GM18519 (cell line): Measurements from ENCODE around the gene SLC6A12.
"Not testable (repeated sequence)": the region's sequence is repeated elsewhere in the genome, so short reads cannot be mapped to it uniquely, and the experiment has no call there.

Experiments used
- ATAC-seq: cut with Tn5 transposase; IDR thresholded peaks from one replicate; pipeline ENCODE4 v1.9.1; 2021; ENCODE audit warnings: mild to moderate bottlenecking, moderate library complexity; ENCODE audit not compliant: unreplicated experiment, low FRiP score

SLC6A12 gene

GRCh38 chr12:218728-219590 is 5.0 kb upstream of the SLC6A12 start:
- no peak for ATAC-seq

GRCh38 chr12:218221-218620 is 4.3 kb upstream of the SLC6A12 start:
- no peak for ATAC-seq

DNA sequence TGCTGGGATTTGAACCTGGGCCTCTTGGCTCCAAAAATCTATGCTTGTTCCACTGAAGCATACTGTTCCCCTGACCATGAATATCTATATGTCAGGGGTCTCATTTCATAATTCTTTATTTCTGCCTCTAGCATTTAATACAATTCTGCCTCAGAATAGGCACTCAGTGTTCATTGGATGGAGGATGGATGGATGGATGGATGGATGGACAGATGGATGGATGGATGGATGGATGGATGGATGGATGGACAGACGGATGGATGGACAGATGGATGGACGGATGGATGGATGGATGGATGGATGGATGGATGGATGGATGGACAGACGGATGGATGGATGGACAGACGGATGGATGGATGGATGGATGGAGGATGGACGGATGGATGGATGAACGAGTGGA is 3.1 kb upstream of the SLC6A12 start:
- ATAC-seq = not testable (repeated sequence)

DNA sequence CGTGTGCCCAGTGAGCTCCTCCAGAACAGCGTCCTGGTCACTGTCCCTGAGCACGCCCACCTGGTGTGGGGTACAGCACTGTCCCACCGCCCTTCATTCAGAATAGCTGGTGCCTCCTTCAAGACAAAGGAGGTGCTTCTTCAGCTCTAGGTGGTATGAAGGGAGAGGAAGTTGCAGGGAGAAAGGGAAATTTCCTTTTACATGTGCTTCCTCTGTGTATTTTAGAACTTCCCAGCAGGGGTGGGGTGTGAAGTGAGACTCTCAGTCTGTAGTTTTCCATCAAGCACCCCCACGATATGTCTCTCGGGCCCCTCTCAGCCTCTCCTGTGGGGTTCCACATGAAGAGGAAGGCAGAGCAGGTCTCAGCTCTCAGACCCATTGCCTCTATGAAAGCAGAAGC is 1.2 kb upstream of the SLC6A12 start:
- no peak for ATAC-seq

DNA sequence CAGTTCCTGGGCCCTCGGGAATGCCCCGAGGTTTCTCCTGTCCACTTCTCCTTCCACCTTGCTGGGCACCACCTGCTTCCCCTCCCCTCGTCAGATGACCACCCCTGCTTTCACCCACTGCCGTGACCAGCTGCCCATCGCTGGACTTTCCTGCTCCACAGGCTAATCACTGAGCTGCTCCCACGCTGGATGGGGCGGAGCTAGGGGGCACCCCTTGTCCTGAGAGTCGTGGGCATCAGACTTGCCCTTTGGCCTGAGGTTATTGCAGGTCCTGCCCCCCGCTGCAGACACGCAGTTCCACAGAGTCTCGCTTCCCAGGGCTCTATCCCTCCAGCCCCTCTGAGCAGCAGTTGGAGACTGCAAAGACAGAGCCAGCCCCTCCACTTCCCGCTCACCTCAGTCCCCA is 427 bp downstream of the SLC6A12 start:
- no peak for ATAC-seq

GRCh38 chr12:212715-213526 is 1.0 kb downstream of the SLC6A12 start:
- ATAC-seq = no peak

- ATAC-seq = no peak
Measured at GRCh38 chr12:212415-212714, 1.6 kb downstream of the SLC6A12 start.

- no peak for ATAC-seq
Measured at GRCh38 chr12:211639-212414, 2.1 kb downstream of the SLC6A12 start.

- ATAC-seq = no peak
Measured at GRCh38 chr12:211142-211465, 2.9 kb downstream of the SLC6A12 start.

GRCh38 chr12:210277-211141 is 3.4 kb downstream of the SLC6A12 start:
- no peak for ATAC-seq

GRCh38 chr12:209851-210250 is 4.1 kb downstream of the SLC6A12 start:
- no peak for ATAC-seq

- no peak for ATAC-seq
Measured at GRCh38 chr12:209246-209645, 4.7 kb downstream of the SLC6A12 start.

- ATAC-seq = no peak
Measured at GRCh38 chr12:208813-209212, 5.1 kb downstream of the SLC6A12 start.

DNA sequence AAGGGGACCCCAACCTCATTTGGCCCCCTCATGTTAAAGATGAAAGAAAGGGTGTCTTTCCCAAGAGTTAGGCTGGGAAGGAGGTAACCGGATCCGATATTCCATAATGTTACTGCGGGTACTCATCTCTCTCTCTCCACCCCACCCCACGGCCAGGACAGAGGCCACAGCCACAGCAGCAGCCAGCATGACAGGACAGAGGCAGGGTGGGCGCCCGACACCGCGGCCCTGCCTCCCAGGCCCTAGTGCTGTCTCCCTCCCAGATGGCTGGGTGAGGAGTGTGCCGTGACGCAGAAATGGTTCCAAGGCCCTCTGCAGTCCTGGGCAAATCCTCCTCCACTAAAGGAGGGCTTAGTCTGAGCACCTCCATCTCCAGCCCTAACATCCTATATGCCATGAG is 6.2 kb downstream of the SLC6A12 start:
- ATAC-seq = no peak

DNA sequence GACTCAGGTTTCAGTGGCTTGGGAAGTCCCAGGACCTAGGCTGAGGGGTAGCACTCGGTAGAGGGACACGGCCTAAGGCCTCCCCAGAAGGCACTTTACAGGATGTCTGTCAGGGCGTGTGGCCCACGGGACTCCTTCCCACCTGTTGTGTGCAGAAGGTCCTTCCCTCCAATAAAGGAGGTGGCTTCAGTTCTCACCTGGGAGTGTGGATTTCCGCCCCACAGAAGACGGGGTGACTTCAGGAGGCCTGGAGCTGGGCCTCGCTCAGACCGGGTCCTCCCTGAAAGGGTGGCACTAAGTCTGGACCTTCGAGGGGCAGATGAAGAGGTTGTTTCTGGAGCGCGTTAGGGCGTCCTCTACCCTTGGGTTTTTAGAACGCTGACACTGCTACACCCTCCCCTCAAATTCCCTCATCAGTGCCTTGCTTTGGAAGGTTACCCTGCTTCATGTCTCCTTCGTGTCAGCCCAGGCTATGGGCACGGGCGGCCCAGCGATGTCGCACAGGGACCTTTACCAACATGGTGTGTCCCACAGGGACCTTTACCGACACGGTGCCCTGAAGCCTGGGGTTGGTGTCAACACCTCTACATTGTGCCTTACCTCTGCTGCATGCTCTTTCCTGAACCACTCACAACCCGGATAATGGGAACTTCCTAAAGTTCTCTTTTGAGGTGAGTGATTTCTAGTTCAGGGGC is 7.1 kb downstream of the SLC6A12 start:
- ATAC-seq = no peak

DNA sequence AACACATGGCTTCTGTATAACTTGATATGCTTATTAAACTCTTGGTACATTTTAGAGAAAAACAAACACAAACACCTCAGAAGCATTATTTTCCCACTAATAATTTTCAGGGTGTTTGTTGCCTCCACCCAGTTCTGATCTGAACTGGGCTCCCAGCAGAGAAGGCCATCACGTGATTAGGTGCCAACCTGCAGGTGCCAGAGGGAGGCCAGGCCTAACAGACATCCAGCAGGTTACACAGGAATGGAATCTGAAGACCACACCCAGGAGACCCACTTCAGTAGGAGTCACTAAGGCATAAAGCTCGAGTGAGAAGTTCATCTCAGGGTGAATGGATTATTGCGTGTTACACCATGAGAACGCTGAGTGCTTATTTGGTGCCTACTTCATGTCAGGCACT is 8.9 kb downstream of the SLC6A12 start:
- no peak for ATAC-seq

GRCh38 chr12:204261-204678 is 9.7 kb downstream of the SLC6A12 start:
- no peak for ATAC-seq

DNA sequence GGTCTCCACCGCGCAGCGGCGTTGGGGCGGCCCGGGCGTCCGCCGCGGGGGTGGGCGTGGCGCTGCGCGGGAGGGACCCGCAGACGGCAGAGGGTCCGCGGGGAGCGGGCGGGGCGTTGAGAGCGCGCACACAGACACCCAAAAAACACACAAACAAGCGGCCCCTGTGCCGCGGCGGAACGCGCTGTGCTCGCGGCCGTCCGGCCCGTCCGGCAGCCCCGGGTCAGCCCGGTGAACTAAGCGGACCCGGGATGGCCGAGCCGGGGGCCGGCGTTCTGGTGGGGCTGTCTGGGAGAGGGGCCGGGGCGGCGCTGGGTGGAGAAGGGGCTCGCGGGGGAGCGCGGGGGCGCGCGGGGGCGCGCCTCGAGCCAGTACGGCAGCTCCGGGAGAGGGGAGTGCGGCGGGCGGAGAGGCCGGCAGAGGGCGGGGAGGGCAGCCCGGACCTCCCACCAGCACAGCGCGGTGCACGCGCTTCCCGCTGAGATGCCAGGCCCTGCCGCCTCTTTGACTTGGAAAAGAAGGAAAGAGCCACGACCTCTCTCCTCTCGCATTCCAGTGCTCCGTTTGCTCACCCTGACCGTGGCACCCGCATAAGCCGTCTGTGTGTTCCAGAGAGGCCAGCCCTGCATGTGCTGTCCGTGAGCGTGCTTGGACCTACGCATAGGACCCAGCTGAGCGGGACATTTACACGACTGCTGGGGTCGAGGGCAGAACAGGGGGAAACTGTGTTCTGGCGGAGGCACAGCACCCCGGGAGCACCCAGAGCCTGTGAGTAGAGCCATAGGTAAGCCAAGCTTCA is 10.3 kb downstream of the SLC6A12 start:
- ATAC-seq = no peak

GRCh38 chr12:203074-203461 is 10.9 kb downstream of the SLC6A12 start:
- ATAC-seq = no peak
